Measurements from ENCODE around the gene IL4R.

IL4R gene

DNA sequence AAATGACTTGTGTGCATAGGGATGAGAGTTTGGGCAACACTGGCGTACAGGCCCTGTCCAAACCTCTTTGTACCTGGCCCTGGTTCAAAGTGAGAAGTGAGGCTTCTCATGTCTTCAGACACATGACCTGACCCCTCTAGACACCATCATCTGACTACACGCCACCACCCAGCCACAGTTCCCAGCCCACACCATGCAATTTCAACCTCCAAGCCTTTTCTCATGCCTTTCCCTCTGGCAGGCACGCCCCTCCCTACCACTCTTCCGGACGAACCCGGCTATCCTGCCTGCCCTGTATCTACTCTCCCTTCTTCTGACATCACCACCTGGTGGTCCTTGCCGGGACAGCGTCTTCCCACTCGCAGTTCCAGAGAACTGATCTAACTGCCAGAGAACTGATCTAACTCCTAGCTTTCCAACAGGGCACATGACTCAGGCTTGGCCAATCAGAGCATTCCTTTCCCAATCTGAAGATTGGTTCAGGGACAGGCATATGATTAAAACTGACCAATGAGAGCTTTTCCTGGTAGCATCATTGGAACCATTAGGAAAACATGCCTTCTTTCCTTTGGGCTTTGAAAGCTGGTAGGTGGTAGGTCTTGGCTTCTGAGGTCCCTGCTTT is 61.1 kb downstream of the IL4R start:
- H3K27ac Mint-ChIP-seq: no peak overlapping the region

GRCh38 chr16:27377666-27378485 is 64.1 kb downstream of the IL4R start:
- no peak for DNase-seq
- H3K4me1 Mint-ChIP-seq: peaks cover 43% of the 10 kb centered on the region
- no peak overlapping the region for H3K4me3 Mint-ChIP-seq
- no peaks in the 10 kb centered on the region for H3K9me3 Mint-ChIP-seq
- H3K27me3 Mint-ChIP-seq: no peaks in the 10 kb centered on the region
- peak overlapping the region; percentile 34 for H3K27ac Mint-ChIP-seq
- peak; percentile 9 for ATAC-seq
- H3K36me3 Mint-ChIP-seq (ENCODE audit: low read depth): no peaks in the 10 kb centered on the region

More for the DNA sequence above, 61.1 kb downstream of the IL4R start:
- Mint-ChIP-seq H3K4me3 (no peak overlapping the region), H3K9me3 (peaks cover 9% of the 10 kb centered on the region), H3K4me1 (peaks cover 50% of the 10 kb centered on the region), H3K27me3 (no peaks in the 10 kb centered on the region), H3K36me3 (ENCODE audit: low read depth) (peaks cover 9% of the 10 kb centered on the region)
- peak; percentile 71 for DNase-seq
- ATAC-seq: peak; percentile 56

DNA sequence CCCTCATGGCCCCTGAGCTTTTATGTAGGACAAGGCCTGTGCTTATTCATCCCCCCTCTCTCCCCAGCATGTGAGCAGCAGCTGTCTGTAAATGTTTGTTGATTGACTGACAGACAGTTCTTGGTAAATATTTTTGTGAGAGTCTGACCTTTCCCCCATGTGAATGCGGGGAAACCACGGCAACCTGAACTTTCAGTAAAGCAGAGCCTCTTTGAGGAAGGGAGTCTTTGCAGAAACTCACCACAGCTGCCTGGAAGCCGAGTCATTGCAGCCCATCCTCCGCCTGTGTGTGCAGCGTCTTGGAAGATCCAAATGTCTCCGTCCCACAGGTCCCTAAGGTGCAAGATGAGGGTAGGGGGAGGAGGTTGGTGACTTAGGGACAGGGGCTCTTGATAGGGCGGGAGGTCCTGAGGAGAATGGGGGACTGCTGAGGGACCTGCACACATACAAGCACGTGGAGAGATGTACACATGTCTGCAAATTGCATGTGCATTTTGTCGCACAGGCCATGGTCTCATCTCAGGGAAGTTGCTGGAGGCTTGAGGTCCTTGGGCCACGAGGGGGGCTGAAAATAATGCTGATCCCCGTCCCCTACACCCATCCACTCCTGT is 65.2 kb downstream of the IL4R start:
- peak; percentile 44 for ATAC-seq
- peak overlapping the region; percentile 82 for H3K27ac Mint-ChIP-seq

GRCh38 chr16:27379919-27380318 is 66.1 kb downstream of the IL4R start:
- DNase-seq: no peak
- Mint-ChIP-seq H3K4me1 (peaks cover 55% of the 10 kb centered on the region), H3K36me3 (ENCODE audit: low read depth) (peaks cover 5% of the 10 kb centered on the region), H3K4me3 (no peak overlapping the region), H3K27me3 (no peaks in the 10 kb centered on the region), H3K27ac (peak overlapping the region; percentile 23), H3K9me3 (peaks cover 8% of the 10 kb centered on the region)
- no peak for ATAC-seq

More for the DNA sequence above, 65.2 kb downstream of the IL4R start:
- Mint-ChIP-seq H3K36me3 (ENCODE audit: low read depth) (no peaks in the 10 kb centered on the region), H3K27me3 (no peaks in the 10 kb centered on the region), H3K4me1 (peaks cover 47% of the 10 kb centered on the region), H3K4me3 (peak overlapping the region; percentile 35), H3K9me3 (peaks cover 2% of the 10 kb centered on the region)
- peak; percentile 51 for DNase-seq

- Mint-ChIP-seq H3K36me3 (ENCODE audit: low read depth) (peaks cover 5% of the 10 kb centered on the region), H3K27me3 (no peaks in the 10 kb centered on the region), H3K9me3 (peaks cover 8% of the 10 kb centered on the region), H3K4me3 (no peak overlapping the region), H3K27ac (no peak overlapping the region), H3K4me1 (peaks cover 51% of the 10 kb centered on the region)
- DNase-seq (peak; percentile 0), ATAC-seq (no peak)
Measured at GRCh38 chr16:27381236-27381635, 67.5 kb downstream of the IL4R start.

- ATAC-seq: no peak
- Mint-ChIP-seq H3K4me3 (no peak overlapping the region), H3K36me3 (ENCODE audit: low read depth) (peaks cover 5% of the 10 kb centered on the region), H3K27me3 (no peaks in the 10 kb centered on the region), H3K4me1 (peaks cover 45% of the 10 kb centered on the region), H3K9me3 (peaks cover 8% of the 10 kb centered on the region), H3K27ac (peak overlapping the region; percentile 61)
- DNase-seq: peak; percentile 1
Measured at GRCh38 chr16:27381974-27382855, 68.4 kb downstream of the IL4R start.

- H3K36me3 Mint-ChIP-seq (ENCODE audit: low read depth): peaks cover 9% of the 10 kb centered on the region
- no peak overlapping the region for H3K4me3 Mint-ChIP-seq
- peaks cover 12% of the 10 kb centered on the region for H3K9me3 Mint-ChIP-seq
- no peak for ATAC-seq
- H3K27ac Mint-ChIP-seq: peak overlapping the region; percentile 78
- no peaks in the 10 kb centered on the region for H3K27me3 Mint-ChIP-seq
- DNase-seq: peak; percentile 7
- peaks cover 40% of the 10 kb centered on the region for H3K4me1 Mint-ChIP-seq
Measured at GRCh38 chr16:27383556-27384243, 69.9 kb downstream of the IL4R start.

GRCh38 chr16:27384425-27384824 is 70.7 kb downstream of the IL4R start:
- Mint-ChIP-seq H3K4me1 (peaks cover 40% of the 10 kb centered on the region), H3K36me3 (ENCODE audit: low read depth) (peaks cover 9% of the 10 kb centered on the region), H3K4me3 (no peak overlapping the region), H3K27me3 (no peaks in the 10 kb centered on the region), H3K9me3 (peaks cover 14% of the 10 kb centered on the region), H3K27ac (peak overlapping the region; percentile 78)
- ATAC-seq (no peak), DNase-seq (peak; percentile 1)

DNA sequence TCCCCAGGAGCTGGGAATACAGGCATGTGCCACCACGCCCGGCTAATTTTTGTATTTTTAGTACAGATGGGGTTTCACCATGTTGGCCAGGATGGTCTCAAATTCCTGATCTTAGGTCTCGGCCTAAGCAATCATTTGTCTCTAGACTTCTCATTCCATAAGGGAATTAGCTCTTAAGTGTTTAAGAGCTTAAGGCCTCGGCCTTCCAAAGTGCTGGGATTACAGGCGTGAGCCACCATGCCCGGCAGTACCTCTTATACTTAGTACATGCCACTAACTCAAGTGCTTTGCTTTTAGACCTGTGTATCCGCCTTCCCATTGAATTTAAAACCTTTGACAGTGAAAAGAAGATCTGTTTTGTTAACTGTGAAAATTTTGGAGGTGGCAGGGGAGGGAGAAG is 71.6 kb downstream of the IL4R start:
- Mint-ChIP-seq H3K9me3 (peaks cover 17% of the 10 kb centered on the region), H3K27me3 (no peaks in the 10 kb centered on the region), H3K36me3 (ENCODE audit: low read depth) (peaks cover 9% of the 10 kb centered on the region), H3K4me3 (no peak overlapping the region), H3K27ac (no peak overlapping the region), H3K4me1 (peaks cover 38% of the 10 kb centered on the region)
- ATAC-seq: no peak
- no peak for DNase-seq

DNA sequence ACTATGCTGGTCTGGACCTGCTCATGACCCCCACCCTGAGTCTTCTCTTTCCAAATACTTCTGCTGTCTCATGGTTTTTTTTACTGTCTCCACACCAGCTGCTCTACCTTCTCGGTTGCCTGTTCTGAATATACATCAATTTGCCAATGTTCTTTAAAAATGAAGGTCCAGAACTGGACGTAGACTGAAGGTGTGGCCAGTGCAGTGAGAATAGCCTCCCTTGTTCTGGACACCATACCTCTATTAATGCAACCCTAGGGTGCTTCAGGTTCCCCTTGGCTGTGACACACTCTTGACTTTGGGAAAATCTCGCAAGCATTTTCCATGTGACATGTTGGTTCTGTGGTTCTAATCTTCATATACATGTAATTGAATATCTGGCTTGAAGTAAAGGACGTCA is 72.9 kb downstream of the IL4R start:
- ATAC-seq: no peak
- Mint-ChIP-seq H3K4me3 (no peak overlapping the region), H3K36me3 (ENCODE audit: low read depth) (peaks cover 9% of the 10 kb centered on the region), H3K4me1 (peaks cover 38% of the 10 kb centered on the region), H3K27ac (no peak overlapping the region), H3K27me3 (no peaks in the 10 kb centered on the region), H3K9me3 (peaks cover 17% of the 10 kb centered on the region)
- no peak for DNase-seq

- ATAC-seq (peak; percentile 75), DNase-seq (no peak)
- no peak overlapping the region for H3K4me3 Mint-ChIP-seq
- peaks cover 31% of the 10 kb centered on the region for H3K4me1 Mint-ChIP-seq
- H3K9me3 Mint-ChIP-seq: peaks cover 27% of the 10 kb centered on the region
- no peak overlapping the region for H3K27ac Mint-ChIP-seq
- H3K36me3 Mint-ChIP-seq (ENCODE audit: low read depth): peaks cover 14% of the 10 kb centered on the region
- H3K27me3 Mint-ChIP-seq: no peaks in the 10 kb centered on the region
Measured at GRCh38 chr16:27387724-27388123, 74.0 kb downstream of the IL4R start.

DNA sequence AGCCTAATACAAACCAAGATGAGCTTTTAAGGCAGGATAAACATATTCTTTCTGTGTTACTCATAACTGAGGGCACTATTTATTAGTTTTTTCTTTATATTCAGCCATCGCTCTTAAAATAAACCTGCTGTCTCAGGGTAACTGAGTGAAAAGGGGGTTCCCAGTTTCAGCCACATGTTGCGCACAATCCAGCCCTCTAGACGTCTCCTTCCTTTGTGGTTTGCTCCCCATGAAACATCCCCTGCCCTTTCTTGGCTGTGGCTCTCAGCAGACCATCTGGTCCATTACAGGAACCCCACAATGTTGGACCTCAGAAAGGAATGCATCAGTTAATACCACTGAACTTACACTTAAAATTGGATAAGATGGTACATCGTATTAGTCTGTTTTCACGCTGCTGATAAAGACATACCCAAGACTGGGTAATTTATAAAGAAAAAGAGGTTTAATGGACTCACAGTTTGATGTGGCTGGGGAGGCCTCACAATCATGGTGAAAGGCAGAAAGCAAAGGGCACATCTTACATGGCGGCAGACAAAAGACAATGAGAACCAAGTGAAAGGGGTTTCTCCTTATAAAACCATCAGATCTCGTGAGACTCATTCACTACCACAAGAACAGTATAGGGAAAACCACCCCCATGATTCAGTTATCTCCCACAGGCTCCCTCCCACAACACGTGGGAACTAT is 75.6 kb downstream of the IL4R start:
- Mint-ChIP-seq H3K4me1 (peaks cover 35% of the 10 kb centered on the region), H3K27ac (no peak overlapping the region), H3K9me3 (peaks cover 33% of the 10 kb centered on the region), H3K36me3 (ENCODE audit: low read depth) (peaks cover 18% of the 10 kb centered on the region), H3K27me3 (no peaks in the 10 kb centered on the region), H3K4me3 (no peak overlapping the region)
- ATAC-seq (no peak), DNase-seq (peak; percentile 0)

DNA sequence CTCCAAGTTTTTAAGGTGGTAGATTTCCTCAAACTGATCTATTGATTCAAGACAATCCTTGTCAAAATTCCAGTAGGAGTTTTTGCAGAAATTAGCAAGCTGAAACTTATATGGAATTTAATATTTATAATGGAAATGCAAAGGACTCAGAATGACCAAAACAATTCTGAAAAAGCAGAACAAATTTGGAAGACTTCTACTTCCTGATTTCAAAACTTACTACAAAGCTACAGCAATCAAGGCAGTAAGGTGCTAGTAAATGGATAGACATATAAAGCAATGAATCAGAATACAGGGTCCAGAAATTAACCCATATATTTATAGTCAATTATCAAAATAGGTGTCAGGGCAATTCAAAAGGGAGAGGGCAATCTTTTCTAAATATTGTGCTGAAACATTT is 76.4 kb downstream of the IL4R start:
- peaks cover 38% of the 10 kb centered on the region for H3K9me3 Mint-ChIP-seq
- DNase-seq: no peak

More for the DNA sequence above, 76.4 kb downstream of the IL4R start:
- H3K4me1 Mint-ChIP-seq: peaks cover 36% of the 10 kb centered on the region
- H3K27ac Mint-ChIP-seq: no peak overlapping the region
- no peak overlapping the region for H3K4me3 Mint-ChIP-seq
- ATAC-seq: no peak
- H3K36me3 Mint-ChIP-seq (ENCODE audit: low read depth): peaks cover 19% of the 10 kb centered on the region
- H3K27me3 Mint-ChIP-seq: no peaks in the 10 kb centered on the region
